ENCODE results near the gene TAMALIN.

DNA sequence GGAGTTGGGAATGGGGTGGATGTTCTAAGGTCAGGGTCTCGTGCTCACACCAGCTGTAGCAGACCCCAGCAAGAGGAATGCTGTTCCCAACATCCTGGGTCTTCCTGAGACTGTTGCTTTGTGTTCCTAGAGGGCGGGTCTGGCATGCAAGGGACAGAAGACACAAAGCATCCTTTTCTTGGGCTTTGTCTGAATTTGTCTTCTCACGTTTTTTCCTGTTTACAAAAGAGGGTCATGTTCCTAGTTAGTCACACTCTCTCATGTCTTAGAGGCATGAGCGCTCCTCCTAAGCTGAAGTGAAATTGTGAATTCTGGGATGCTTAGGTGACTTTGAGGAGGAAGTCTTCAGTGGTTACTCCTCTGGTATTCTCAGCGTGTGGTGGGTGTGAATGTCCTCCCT lies 9.6 kb upstream of the TAMALIN start:
- TF ChIP-seq, protein P1, sequence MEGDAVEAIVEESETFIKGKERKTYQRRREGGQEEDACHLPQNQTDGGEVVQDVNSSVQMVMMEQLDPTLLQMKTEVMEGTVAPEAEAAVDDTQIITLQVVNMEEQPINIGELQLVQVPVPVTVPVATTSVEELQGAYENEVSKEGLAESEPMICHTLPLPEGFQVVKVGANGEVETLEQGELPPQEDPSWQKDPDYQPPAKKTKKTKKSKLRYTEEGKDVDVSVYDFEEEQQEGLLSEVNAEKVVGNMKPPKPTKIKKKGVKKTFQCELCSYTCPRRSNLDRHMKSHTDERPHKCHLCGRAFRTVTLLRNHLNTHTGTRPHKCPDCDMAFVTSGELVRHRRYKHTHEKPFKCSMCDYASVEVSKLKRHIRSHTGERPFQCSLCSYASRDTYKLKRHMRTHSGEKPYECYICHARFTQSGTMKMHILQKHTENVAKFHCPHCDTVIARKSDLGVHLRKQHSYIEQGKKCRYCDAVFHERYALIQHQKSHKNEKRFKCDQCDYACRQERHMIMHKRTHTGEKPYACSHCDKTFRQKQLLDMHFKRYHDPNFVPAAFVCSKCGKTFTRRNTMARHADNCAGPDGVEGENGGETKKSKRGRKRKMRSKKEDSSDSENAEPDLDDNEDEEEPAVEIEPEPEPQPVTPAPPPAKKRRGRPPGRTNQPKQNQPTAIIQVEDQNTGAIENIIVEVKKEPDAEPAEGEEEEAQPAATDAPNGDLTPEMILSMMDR (IDR thresholded peaks at IDR 0.05) = no peak
- no peak for TF ChIP-seq POLR2A (IDR thresholded peaks at IDR 0.05)

Measured in adrenal gland (tissue), 5 donors.